ENCODE measurements around the gene AATF. TPM values are rescaled to one million over a fixed set of nuclear protein-coding genes. Genes with fewer than 3 reads are reported as not detected.

The AATF gene
- total RNA-seq, 1 donor from 2014 or later, result 28.9 TPM

- Histone ChIP-seq H4K20me1 (ENCODE audit: low read depth) (no peaks in the 10 kb centered on the region), H3K4me2 (peak overlapping the region; percentile 19), H3K27me3 (no peaks in the 10 kb centered on the region), H3K79me2 (ENCODE audit: low read depth) (peaks cover 22% of the 10 kb centered on the region), H3K36me3 (no peaks in the 10 kb centered on the region), H3K4me1 (peaks cover 20% of the 10 kb centered on the region), H3F3A (ENCODE audit: low read depth) (peaks cover 2% of the 10 kb centered on the region), H3K27ac (no peak overlapping the region), H3K4me3 (no peak overlapping the region), H3K9me3 (ENCODE audit: low read depth) (no peaks in the 10 kb centered on the region), H3K9ac (no peak overlapping the region), H2AFZ (replicated peaks) (no peak overlapping the region)
- DNase-seq (ENCODE audit: low spot score), result peak; percentile 19
- peaks cover 2% of the 10 kb centered on the region for H3K27me3 Mint-ChIP-seq (ENCODE audit: insufficient read depth, low read depth)
- H3K9me3 Mint-ChIP-seq, result no peaks in the 10 kb centered on the region
- TF ChIP-seq CTCF (IDR thresholded peaks at IDR 0.05), result no peak
- TF ChIP-seq EZH2 (IDR thresholded peaks at IDR 0.05), result no peak
- H3K4me1 Mint-ChIP-seq, result peaks cover 14% of the 10 kb centered on the region
- peaks cover 4% of the 10 kb centered on the region for H3K36me3 Mint-ChIP-seq
- no peak overlapping the region for H3K4me3 Mint-ChIP-seq
- H3K27ac Mint-ChIP-seq, result no peak overlapping the region
Measured at GRCh38 chr17:36980280-36980761, 31.6 kb downstream of the AATF start.

- Histone ChIP-seq H3K9me3 (ENCODE audit: low read depth) (no peaks in the 10 kb centered on the region), H3K27me3 (no peaks in the 10 kb centered on the region), H3K4me3 (no peak overlapping the region), H4K20me1 (ENCODE audit: low read depth) (no peaks in the 10 kb centered on the region), H2AFZ (replicated peaks) (no peak overlapping the region), H3K36me3 (no peaks in the 10 kb centered on the region), H3K79me2 (ENCODE audit: low read depth) (peaks cover 22% of the 10 kb centered on the region), H3F3A (ENCODE audit: low read depth) (no peaks in the 10 kb centered on the region), H3K27ac (no peak overlapping the region), H3K4me1 (peaks cover 20% of the 10 kb centered on the region), H3K9ac (no peak overlapping the region), H3K4me2 (no peak overlapping the region)
- H3K4me3 Mint-ChIP-seq, result no peak overlapping the region
- no peaks in the 10 kb centered on the region for H3K9me3 Mint-ChIP-seq
- H3K4me1 Mint-ChIP-seq, result peaks cover 14% of the 10 kb centered on the region
- H3K27ac Mint-ChIP-seq, result no peak overlapping the region
- no peak for TF ChIP-seq EZH2 (IDR thresholded peaks at IDR 0.05)
- TF ChIP-seq CTCF (IDR thresholded peaks at IDR 0.05), result no peak
- TF ChIP-seq EZH2phosphoT487 (IDR thresholded peaks at IDR 0.05), result no peak
- no peak for DNase-seq (ENCODE audit: low spot score)
- H3K27me3 Mint-ChIP-seq (ENCODE audit: insufficient read depth, low read depth), result peaks cover 2% of the 10 kb centered on the region
- H3K36me3 Mint-ChIP-seq, result peaks cover 13% of the 10 kb centered on the region
Measured at GRCh38 chr17:36983618-36984017, 34.9 kb downstream of the AATF start.

GRCh38 chr17:36989173-36989572 is 40.4 kb downstream of the AATF start:
- H3K4me3 ChIP-seq, result no peak overlapping the region
- no peak overlapping the region for H3K27ac ChIP-seq
- H3K36me3 Mint-ChIP-seq, result peaks cover 13% of the 10 kb centered on the region
- no peaks in the 10 kb centered on the region for H3K27me3 ChIP-seq
- no peaks in the 10 kb centered on the region for H3K4me1 Mint-ChIP-seq
- no peak overlapping the region for H3K4me3 Mint-ChIP-seq
- no peaks in the 10 kb centered on the region for H3K9me3 Mint-ChIP-seq
- TF ChIP-seq EZH2phosphoT487 (IDR thresholded peaks at IDR 0.05) (no peak), CTCF (IDR thresholded peaks at IDR 0.05) (no peak), EZH2 (IDR thresholded peaks at IDR 0.05) (no peak)
- no peak overlapping the region for H3K9ac ChIP-seq
- no peaks in the 10 kb centered on the region for H3K27me3 Mint-ChIP-seq (ENCODE audit: insufficient read depth, low read depth)
- no peaks in the 10 kb centered on the region for H3K9me3 ChIP-seq (ENCODE audit: low read depth)
- H3K4me2 ChIP-seq, result no peak overlapping the region
- H3K79me2 ChIP-seq (ENCODE audit: low read depth), result no peaks in the 10 kb centered on the region
- H2AFZ ChIP-seq (replicated peaks), result no peak overlapping the region
- DNase-seq (ENCODE audit: low spot score), result no peak
- no peak overlapping the region for H3K27ac Mint-ChIP-seq
- no peaks in the 10 kb centered on the region for H3K36me3 ChIP-seq
- H3F3A ChIP-seq (ENCODE audit: low read depth), result no peaks in the 10 kb centered on the region
- no peaks in the 10 kb centered on the region for H4K20me1 ChIP-seq (ENCODE audit: low read depth)
- H3K4me1 ChIP-seq, result no peaks in the 10 kb centered on the region
